ENCODE measurements around the gene GJC2.

Gene GJC2

DNA sequence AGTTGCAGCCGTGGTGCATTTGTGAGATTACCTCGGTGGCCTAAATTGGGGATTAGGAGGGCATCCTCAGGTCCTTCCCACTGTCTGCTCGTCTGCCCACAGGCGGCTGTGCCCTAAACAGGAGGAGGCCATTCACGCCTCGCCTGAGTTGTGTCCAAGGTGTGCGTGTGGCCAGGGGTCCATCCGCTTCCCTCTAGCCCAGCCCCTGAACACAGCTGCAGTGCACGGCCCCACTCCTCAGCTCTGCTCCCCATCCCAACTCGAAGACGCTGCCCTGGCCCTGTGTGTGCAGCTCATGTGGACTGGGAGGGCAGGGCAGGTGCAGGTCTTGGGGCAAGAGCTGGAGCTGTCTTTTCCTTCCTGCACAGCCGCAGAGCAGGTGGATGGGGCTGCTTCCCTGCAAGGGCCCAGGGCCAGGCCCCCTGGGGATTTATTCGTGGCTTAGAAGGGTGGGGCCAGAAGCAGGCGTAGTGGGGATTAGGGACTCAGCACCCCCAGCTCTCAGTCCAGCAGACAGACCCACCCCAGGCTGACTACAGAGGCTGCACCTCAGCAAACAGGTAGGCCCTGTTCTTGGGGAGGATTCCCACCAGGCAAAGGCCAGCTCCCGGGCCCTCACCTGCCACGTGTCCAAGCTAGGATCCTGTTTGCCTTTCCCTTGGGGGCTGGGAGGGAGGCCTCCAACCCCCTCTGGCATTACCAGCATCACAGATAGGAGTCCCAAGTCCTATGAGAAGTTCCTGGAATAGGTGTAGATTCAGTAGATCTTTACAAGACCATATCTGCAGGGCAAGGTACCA lies 5.3 kb upstream of the GJC2 start:
- in situ Hi-C loops (cut with HindIII; ENCODE audit: low sequenced_read_pairs): no loop called here

DNA sequence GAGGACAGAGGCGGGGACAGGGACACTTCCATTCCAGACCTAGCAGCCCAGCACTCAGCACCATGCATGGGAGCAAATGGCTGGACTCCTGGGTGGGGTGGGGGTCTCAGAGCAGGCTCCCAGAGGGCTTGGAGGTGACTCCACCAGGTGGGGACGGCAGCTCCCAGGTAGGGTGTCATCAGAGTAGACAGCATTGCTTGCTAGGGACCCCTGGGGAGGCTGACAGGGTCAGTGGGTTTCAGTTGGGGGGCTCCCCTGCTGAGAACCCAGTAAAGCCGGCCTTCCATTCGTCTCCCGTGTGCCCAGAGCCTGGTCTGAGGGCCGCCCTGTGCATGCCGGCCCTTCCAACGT lies 4.8 kb upstream of the GJC2 start:
- in situ Hi-C loops (cut with HindIII; ENCODE audit: low sequenced_read_pairs): no loop called here

- in situ Hi-C loops (cut with HindIII; ENCODE audit: low sequenced_read_pairs): no loop called here
Observed at GRCh38 chr1:228145463-228146416, 4.0 kb upstream of the GJC2 start.

DNA sequence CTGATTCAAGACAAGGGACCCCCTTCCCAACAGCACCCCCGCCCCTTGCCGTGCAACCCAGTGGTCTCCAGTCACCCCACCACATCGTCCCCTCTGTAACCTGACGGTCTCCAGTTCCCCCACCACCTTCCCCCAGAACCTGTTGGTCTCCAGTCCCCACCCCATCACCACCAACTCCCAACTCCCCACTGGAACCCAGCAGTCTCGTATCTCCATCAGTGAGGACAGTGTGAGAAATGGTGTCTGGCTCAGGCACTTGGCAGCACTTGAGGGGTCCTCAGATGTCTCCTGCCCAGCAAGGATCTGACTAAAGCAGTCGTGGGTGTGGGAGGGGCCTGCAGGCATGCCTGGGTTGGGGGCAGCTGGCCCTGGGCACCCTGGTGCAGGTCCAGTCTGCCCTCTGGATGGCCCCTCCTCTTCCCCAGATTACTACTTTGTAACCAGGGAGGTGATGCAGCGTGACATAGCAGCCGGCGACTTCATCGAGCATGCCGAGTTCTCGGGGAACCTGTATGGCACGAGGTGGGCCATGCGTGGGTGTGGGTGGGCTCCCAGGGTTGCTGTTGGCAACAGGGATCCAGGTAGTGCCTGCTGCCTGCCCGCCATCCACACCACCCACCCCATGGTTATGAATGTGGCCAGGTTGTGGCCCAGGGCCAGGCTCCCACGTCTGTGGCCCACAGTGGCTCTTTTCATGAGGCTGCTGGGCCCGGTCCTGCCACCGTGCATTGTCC lies 3.1 kb upstream of the GJC2 start:
- in situ Hi-C loops (cut with HindIII; ENCODE audit: low sequenced_read_pairs): no loop called here

DNA sequence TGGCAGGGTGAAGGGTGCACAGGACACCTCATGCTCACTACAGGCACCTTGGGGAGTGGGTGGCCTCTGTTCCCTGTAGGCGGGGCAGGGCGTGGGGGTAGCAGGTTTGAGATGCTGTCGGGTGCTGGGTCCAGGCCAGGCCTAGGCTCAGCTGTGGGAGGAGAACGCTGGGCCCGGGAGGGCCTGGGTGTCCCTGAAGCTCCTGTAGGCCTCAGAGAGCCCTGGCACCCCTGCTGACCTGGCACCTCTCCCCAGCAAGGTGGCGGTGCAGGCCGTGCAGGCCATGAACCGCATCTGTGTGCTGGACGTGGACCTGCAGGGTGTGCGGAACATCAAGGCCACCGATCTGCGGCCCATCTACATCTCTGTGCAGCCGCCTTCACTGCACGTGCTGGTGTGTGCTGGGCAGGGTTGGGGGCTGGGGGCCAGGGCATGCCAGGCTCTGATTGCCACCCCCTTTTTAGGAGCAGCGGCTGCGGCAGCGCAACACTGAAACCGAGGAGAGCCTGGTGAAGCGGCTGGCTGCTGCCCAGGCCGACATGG lies 2.5 kb upstream of the GJC2 start:
- in situ Hi-C loops (cut with HindIII; ENCODE audit: low sequenced_read_pairs): no loop called here

GRCh38 chr1:228147768-228148167 lies 2.0 kb upstream of the GJC2 start:
- in situ Hi-C loops (cut with HindIII; ENCODE audit: low sequenced_read_pairs): no loop called here

DNA sequence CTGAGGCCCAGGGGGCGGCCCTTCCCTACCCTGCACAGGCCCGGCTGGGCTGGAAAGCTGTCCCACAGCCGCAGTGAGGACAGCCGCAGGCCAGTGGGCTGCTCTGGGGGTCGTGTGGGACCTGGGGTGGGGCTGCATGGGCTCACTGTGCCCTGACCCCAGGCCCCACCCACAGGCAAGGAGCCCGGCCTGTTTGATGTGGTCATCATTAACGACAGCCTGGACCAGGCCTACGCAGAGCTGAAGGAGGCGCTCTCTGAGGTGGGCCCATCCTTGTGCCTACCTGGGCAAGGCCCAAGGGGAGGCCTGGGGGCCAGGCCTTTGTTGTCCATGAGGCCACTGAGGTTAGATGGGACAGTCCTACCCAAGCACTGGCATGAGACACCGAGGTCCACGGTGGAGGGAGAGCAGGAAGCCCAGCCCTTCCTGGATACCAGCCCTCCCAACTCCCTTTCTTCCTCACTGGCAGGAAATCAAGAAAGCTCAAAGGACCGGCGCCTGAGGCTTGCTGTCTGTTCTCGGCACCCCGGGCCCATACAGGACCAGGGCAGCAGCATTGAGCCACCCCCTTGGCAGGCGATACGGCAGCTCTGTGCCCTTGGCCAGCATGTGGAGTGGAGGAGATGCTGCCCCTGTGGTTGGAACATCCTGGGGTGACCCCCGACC lies 1.4 kb upstream of the GJC2 start:
- in situ Hi-C loops (cut with HindIII; ENCODE audit: low sequenced_read_pairs): no loop called here

GRCh38 chr1:228148935-228149405 lies 760 bp upstream of the GJC2 start:
- in situ Hi-C loops (cut with HindIII; ENCODE audit: low sequenced_read_pairs): no loop called here

- in situ Hi-C loops (cut with HindIII; ENCODE audit: low sequenced_read_pairs): no loop called here
Observed at GRCh38 chr1:228150120-228150460, 360 bp downstream of the GJC2 start.

DNA sequence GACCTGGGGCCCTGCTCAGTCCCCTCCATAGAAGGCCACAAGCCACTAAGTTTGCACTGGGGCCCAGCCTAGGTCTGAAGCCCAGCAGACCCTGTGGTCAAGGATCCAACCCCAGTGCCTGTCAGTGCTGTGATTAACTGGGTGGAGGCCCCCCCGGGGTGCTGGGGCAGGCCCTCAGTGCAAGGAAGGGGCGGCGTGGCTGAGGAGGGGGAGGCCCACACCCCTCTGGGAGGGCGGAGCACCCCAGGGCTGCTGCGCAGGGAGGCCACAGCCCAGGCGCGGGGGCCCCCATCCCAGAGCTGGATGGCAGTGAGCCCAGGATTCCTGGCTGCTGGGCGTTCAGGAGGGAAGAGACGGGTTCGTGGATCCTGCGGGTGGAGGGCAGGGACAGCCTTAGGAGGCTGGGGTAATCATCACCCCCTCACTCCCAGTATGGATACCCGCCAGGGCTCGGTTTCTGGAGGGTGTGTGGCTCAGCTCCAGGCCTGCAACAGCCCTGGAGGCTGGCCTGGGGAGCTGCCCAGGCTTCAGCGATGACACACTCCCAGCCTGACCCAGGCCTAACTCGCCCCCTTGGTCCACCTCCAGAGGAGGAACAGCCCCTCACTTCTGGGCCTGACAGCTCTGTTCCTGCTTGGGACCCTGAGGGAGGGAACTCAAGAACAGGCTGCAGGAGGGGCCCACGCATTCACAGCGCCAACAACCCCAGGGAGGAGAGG lies 890 bp downstream of the GJC2 start:
- in situ Hi-C loops (cut with HindIII; ENCODE audit: low sequenced_read_pairs): no loop called here

GRCh38 chr1:228151180-228151925 lies 1.6 kb downstream of the GJC2 start:
- in situ Hi-C loops (cut with HindIII; ENCODE audit: low sequenced_read_pairs): no loop called here

DNA sequence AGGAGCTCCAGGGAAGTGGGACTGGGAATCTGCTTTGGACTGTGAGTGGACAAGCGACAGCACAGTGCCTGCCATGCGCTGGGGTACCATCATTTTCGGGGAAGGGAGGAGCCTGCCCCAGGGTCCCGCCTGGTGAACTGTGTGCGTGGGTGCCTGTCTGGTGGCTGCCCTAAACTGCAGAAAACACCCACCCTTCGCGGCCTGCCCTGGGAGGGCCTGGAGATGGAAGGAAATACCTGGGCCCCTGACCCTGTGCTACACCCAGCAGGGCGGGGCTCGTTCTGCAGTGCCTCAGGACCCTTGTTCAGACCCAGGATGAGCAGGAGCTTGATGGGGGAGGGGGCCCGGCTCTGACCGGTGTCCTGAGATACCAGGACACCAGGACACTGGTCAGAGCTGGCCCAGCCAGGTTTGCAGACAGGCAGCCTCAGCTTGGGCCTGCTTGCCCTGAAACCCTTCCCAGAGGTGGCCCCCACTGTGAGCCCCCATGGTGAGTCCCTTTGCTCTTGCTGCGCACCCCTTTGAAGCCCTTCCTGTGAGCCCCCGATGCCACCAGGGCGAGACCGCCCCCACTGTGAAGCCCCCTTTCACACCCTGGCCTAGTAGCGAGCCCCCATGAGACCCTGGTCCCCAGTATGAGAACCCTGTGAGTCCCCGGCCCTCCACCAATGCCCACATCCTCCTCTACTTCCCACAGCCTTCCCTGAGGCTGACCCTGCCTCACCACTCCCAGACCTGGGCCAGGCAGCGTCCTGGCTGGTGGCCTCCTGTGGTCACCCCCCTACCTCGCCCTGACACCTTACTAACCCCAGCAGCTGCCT lies 2.6 kb downstream of the GJC2 start:
- in situ Hi-C loops (cut with HindIII; ENCODE audit: low sequenced_read_pairs): no loop called here

- in situ Hi-C loops (cut with HindIII; ENCODE audit: low sequenced_read_pairs): no loop called here
Observed at GRCh38 chr1:228152918-228153258, 3.2 kb downstream of the GJC2 start.

DNA sequence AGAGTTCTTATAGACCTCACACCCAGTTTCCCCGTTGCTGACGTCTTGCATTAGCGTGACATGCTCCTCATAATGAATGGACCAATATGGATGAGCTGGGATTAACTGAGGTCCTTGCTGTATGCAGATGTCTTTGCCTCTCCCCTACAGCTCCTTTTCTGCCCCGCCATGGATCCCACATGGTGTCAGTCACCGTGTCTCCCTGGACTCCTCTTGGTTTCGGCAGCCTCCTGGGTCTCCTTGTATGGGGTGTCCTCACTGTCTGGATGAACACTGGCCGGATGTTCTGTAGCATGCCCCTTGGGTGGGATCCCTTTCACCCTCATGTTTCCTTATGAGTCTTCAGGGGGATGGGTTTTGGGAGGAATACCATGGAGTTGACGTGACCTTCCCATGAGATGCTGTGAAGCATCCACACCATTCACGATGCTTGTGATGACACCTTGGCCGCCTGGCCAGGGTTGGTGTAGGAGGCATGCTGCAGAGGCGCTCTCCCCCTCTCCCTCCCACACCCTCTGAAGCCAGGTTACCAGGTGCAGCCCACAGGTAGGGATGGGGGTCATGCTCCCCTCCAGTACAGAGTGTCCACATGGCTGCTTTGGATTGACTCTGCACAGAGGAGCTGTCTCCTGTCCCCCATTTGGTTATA lies 4.4 kb downstream of the GJC2 start:
- in situ Hi-C loops (cut with HindIII; ENCODE audit: low sequenced_read_pairs): no loop called here

- in situ Hi-C loops (cut with HindIII; ENCODE audit: low sequenced_read_pairs): no loop called here
Observed at GRCh38 chr1:228154670-228155571, 5.2 kb downstream of the GJC2 start.

GRCh38 chr1:228155596-228156514 lies 6.1 kb downstream of the GJC2 start:
- in situ Hi-C loops (cut with HindIII; ENCODE audit: low sequenced_read_pairs): no loop called here

All from endothelial cell of hepatic sinusoid (primary cell).